ENCODE measurements around the gene ACAA1. TPM values are rescaled to one million over a fixed set of nuclear protein-coding genes. Genes with fewer than 3 reads are reported as not detected.

The ACAA1 gene
- total and polyA plus RNA-seq, 2 of the 4 experiments (the other 2 are of a cell fraction): 30.8 to 62.4 TPM

GRCh38 chr3:38163841-38164642 lies 27.1 kb upstream of the ACAA1 start:
- 99% methylated on average over 10 of the region's 24 CpGs; no CpG with 5 or more reads in 1 of the 2 experiments for WGBS, 2 experiments (ENCODE audit: extremely low coverage in 2 of 2, insufficient read length in 1 of 2)
- POLR2A ChIA-PET (ENCODE audit: unreplicated experiment): interaction anchor here (0.6 to 2.0 kb wide), 2 partner anchors 22 to 27 kb away, joined by 10 to 16 read pairs; partner anchors contain the start of gene ACAA1
- intact Hi-C loops (cut with micrococcal nuclease): no loop called here
- no peak for TF ChIP-seq USF2 (IDR thresholded peaks at IDR 0.05; ENCODE audit: low read depth, low read length)
- TF ChIP-seq POLR2A (IDR thresholded peaks at IDR 0.05; ENCODE audit: low read depth, low read length): no peak
- no peak for TF ChIP-seq MAZ (IDR thresholded peaks at IDR 0.05; ENCODE audit: borderline replicate concordance, low read depth, low read length)
- TF ChIP-seq, protein P1, sequence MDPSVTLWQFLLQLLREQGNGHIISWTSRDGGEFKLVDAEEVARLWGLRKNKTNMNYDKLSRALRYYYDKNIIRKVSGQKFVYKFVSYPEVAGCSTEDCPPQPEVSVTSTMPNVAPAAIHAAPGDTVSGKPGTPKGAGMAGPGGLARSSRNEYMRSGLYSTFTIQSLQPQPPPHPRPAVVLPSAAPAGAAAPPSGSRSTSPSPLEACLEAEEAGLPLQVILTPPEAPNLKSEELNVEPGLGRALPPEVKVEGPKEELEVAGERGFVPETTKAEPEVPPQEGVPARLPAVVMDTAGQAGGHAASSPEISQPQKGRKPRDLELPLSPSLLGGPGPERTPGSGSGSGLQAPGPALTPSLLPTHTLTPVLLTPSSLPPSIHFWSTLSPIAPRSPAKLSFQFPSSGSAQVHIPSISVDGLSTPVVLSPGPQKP (IDR thresholded peaks at IDR 0.05; ENCODE audit: borderline replicate concordance, low read depth, low read length): no peak
- no peak for TF ChIP-seq BHLHE40 (IDR thresholded peaks at IDR 0.05; ENCODE audit: low read depth, low read length)
- no peak for TF ChIP-seq MAFK (IDR thresholded peaks at IDR 0.05; ENCODE audit: low read depth, low read length)
- TF ChIP-seq RFX5 (IDR thresholded peaks at IDR 0.05; ENCODE audit: low read depth, low read length): no peak
- TF ChIP-seq CHD1 (IDR thresholded peaks at IDR 0.05; ENCODE audit: low read depth, low read length): no peak
- TF ChIP-seq RCOR1 (IDR thresholded peaks at IDR 0.05; ENCODE audit: insufficient replicate concordance, low read length): no peak
- TF ChIP-seq MXI1 (IDR thresholded peaks at IDR 0.05; ENCODE audit: borderline replicate concordance, low read depth, low read length): no peak
- TF ChIP-seq SMC3 (IDR thresholded peaks at IDR 0.05; ENCODE audit: low read depth, low read length): no peak
- TF ChIP-seq RAD21 (IDR thresholded peaks at IDR 0.05; ENCODE audit: low read length): no peak
- no peak for TF ChIP-seq CTCF (conservative IDR thresholded peaks at IDR 0.05; ENCODE audit: low read depth, low read length)

More at GRCh38 chr3:38163841-38164642, 27.1 kb upstream of the ACAA1 start:
- Histone ChIP-seq H3K9me1 (ENCODE audit: insufficient read depth, low read length) (0 out of 2 replicates have a peak, but pooled peaks cover 2% of the 10 kb centered on the region), H3K4me2 (ENCODE audit: low read depth, low read length) (peak overlapping the region; percentile 70), H3K4ac (ENCODE audit: low read depth, low read length) (peak overlapping the region; percentile 81), H3K36me3 (ENCODE audit: control insufficient read depth, insufficient read depth, low read length) (no peaks in the 10 kb centered on the region), H3K79me1 (ENCODE audit: low read depth in 1 of 2, low read length in 2 of 2) (peaks cover 0 to 13% of the 10 kb centered on the region in 2 experiments; a peak in 2 of 4 replicates), H2BK15ac (ENCODE audit: low read depth, low read length) (0 out of 3 replicates have a peak overlapping the region, but pooled peaks have one; percentile 28), H3K27me3 (ENCODE audit: control insufficient read depth, insufficient read depth, low read length) (no peaks in the 10 kb centered on the region), H3K18ac (ENCODE audit: low read depth, low read length) (no peak overlapping the region; the same call in 1 of the 2 replicates), H3K23ac (ENCODE audit: low read depth, low read length) (peak overlapping the region; percentile 61), H3K4me1 (ENCODE audit: control insufficient read depth, insufficient read depth, low read length) (peaks cover 2% of the 10 kb centered on the region; the same call in 1 of the 2 replicates), H3K4me3 (ENCODE audit: insufficient read depth, low read depth, low read length) (peak overlapping the region; percentile 57), H3K14ac (replicated peaks; ENCODE audit: low read depth, low read length) (peak overlapping the region; percentile 80), H2AFZ (replicated peaks; ENCODE audit: low read length, poor library complexity) (peak overlapping the region; percentile 89), H3K9me3 (ENCODE audit: control insufficient read depth, insufficient read depth, low read length) (no peaks in the 10 kb centered on the region), H3K9ac (ENCODE audit: low read depth, low read length) (peak overlapping the region; percentile 45), H4K91ac (ENCODE audit: insufficient read depth, low read depth, low read length) (peak overlapping the region; percentile 75), H3K56ac (ENCODE audit: extremely low read depth, insufficient read depth, low read length) (peak overlapping the region; percentile 65; the same call in 1 of the 2 replicates), H3K27ac (ENCODE audit: insufficient read depth, low read length) (peak overlapping the region; percentile 55), H2BK120ac (ENCODE audit: low read depth, low read length) (peak overlapping the region; percentile 42; the same call in 1 of the 2 replicates), H4K5ac (ENCODE audit: low read depth, low read length) (peak overlapping the region; percentile 76), H2AK9ac (replicated peaks; ENCODE audit: low read depth, low read length, poor library complexity) (peak overlapping the region; percentile 97), H2BK20ac (ENCODE audit: low read depth, low read length) (0 out of 2 replicates have a peak overlapping the region, but pooled peaks have one; percentile 24), H4K20me1 (ENCODE audit: insufficient read depth, low read length) (peaks cover 5% of the 10 kb centered on the region; the same call in 1 of the 2 replicates), H2AK5ac (ENCODE audit: low read depth, low read length) (peak overlapping the region; percentile 65), H2BK5ac (ENCODE audit: low read depth, low read length, poor library complexity, severe bottlenecking) (peak overlapping the region; percentile 47), H4K8ac (ENCODE audit: low read depth in 2 of 2, low read length in 2 of 2) (peak overlapping the region; percentile 86 to 96)
- BruUV-seq (replicated peaks): no TSS peak
- ATAC-seq (ENCODE audit: low read depth): no peak
- in situ Hi-C loops (cut with MboI; ENCODE audit: low sequenced_read_pairs): no loop called here
- DNase-seq: no peak
- dilution Hi-C loops (cut with HindIII; ENCODE audit: low sequenced_read_pairs, unreplicated experiment): no loop called here
- CTCF ChIA-PET: interaction anchor here (0.5 to 1.2 kb wide), 4 partner anchors 8 to 27 kb away, joined by 3 read pairs; partner anchors contain the start of gene ACAA1
